CD4-positive, alpha-beta T cell treated with Interleukin-1 beta for 1 hour (primary cell): ENCODE results near the gene PLCG2.
A peak's percentile ranks its signal among the peaks of the same experiment; 100 is the strongest.

Source experiments
- DNase-seq, 2 donors: peaks; one replicate each; pipeline ENCODE4 v3.0.0-alpha.2; 2020 to 2022

The PLCG2 gene

DNA sequence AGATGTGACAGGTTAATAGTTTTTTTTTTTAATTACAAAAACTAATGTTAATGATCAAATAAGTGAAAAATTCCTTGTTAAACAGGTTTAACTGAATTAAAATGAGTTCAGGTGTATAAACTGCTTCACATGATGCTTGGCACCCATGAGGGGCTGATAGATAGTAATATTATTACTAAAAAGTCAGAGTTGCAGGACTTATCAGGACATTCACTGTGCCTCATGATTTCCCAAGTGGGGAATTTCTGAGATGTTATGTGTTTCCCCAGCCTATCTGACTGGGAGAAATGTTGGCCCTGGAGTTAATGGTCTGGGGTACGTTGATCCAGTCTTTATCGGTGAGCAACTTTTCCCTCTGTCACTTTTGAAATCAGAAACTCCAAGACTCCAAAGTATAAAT lies 102.1 kb downstream of the PLCG2 start:
- DNase-seq: no peak

DNA sequence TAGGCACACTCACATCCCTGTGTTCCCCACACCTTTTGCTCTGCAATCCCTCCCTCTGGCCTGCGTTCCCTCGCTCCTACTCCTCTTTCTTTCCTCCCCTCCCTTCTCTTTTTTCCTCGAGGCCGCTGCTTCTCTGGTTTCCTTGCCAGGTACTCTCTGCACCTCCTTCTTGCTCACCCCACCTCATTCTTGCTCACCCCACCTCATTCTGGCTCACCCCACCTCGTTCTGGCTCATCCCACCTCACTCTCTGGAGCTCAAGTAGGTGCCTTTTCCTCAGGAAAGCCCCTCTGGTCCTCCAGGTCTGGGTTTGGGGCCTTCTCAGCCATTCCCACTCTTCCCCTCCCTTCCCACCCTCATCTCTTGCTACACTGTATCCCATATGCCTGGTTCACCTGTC lies 103.5 kb downstream of the PLCG2 start:
- DNase-seq: no peak

DNA sequence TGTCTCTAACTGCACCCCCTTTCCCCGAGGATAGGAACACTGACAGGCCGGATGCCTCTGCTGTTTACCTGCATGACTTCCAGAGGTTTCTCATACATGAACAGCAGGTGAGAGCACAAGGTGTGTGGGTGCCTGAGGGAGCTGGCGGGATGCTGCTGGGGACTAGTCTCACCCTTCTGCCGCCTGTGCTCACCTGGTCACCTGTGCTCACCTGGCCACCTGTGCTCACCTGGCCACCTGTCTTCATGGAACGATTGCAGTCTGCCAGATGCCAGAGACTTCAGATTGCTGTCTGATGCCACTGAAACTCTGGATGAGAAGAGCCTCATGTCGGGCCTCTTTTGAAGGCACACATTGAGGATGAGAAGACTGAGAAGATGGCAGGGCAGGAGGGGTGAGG lies 104.1 kb downstream of the PLCG2 start:
- no peak for DNase-seq

GRCh38 chr16:81885976-81886586 lies 107.0 kb downstream of the PLCG2 start:
- DNase-seq: peak in 1 of 2 donors; percentile 20

- DNase-seq: no peak
Observed at GRCh38 chr16:81888520-81889394, 109.7 kb downstream of the PLCG2 start.

DNA sequence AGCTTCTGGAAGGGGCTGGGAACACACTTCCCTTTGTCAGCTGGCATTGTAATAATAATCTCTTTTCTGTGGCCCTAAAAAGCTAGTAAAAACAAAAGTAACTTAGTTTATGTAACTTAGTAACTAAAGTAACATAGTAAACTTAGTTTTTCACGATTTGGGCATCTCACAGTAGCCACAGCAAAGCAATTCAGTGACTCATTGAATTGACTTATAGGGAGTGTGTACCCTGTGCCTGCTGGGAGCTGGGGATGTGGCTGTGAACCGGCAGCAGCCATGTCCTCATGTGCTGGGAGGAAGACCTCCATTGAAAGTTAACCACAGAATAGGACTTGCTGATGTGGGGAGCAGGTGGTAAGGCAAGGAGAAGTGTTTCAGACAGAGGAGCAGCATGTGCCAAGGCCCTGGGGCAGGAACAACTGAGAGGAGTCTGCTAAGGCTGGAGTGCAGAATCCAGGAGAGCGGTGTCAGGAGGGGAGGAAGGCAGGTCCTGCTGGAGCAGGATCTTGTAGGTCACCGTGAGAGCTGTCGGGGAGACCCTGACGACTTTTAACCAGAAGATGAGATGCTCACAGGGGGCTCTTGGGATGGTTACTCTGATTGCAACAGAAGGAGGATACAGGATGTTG lies 112.8 kb downstream of the PLCG2 start:
- no peak for DNase-seq

DNA sequence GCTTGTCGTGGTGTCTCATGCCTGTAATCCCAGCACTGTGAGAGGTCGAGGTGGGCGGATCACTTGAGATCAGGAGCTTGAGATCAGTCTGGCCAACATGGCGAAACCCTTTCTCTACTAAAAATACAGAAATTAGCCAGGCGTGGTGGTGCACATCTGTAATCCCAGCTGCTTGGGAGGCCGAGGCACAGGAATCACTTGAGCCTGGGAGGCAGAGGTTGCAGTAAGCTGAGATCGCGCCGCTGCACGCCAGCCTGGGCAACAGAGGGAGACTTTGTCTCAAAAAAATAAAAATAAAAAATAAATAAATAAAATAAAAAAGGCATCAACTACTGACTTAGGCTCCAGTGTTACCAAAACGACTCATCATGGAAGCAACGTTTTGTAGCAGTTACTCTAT lies 115.5 kb downstream of the PLCG2 start:
- DNase-seq: no peak

DNA sequence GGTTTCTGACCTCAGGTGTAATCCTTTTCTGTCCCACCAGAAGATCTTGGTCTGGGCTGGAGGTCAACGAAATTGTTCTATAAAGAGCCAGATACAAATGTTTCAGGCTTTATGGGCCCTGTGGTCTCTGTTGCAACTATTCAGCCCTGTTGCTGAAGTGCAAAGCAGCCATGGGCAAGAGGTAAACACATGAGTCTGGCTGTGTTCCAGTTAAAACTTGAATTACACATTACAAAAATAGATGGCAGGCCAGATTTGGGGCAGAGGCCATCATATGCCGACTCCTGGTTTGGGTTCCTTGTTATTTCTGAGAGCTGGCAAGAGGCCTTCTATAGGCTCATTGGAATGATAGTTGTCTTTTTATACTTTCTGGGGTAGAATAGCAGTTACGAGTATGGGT lies 117.8 kb downstream of the PLCG2 start:
- DNase-seq: no peak

DNA sequence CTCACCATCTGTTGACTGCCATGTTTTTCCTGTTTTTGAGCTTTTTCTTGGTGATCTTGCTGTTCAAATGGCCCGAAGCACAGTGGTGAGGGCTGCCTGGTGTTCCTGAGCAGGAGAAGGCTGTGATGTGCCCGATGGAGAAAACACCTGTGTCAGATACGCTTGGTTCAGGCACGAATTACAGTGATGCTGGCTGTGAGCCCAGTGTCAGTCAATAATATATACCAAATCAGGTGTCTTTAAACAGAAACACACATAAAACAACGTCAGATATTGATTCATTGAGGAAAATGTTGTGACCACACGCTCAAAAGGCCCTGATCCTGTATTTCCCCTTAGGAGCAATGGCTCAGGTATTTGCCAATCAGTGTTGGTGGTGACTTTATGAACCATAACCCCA lies 120.5 kb downstream of the PLCG2 start:
- no peak for DNase-seq

DNA sequence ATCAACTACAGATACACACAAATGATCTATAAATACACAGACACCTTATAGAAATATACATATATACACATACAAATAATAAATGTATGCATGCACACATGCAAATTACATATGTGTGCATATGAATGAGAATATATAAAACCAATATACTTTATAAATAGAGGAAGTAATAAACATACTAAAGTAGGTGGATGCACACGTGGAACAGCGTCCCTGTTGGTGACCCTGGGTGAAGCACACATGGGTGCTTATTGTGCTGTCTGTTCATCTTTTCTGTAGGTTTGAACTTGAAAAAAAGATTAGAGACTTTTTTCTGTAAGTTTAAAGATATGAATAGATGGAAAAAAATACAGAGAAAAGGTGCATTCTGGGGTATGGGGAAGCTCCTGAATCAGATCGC lies 120.9 kb downstream of the PLCG2 start:
- DNase-seq: no peak

GRCh38 chr16:81900456-81900855 lies 121.4 kb downstream of the PLCG2 start:
- no peak for DNase-seq

DNA sequence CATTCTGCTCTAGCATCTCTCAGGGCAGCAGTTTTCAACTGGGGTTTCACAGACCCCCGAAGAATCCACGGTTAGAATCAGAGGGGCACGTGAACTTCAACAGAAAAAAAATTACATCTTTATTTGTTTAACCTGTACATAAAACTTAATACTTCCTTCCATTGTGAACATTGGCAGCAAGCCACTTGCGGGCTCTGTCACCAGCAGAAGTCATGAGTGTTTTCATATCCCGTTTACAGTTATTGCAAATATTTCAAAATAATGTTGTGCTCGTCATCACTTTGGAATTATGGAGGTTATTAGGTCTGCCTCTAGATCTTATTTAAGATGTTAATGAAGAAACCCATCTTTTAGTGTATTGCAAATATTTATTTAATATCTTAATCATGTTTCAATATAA lies 122.4 kb downstream of the PLCG2 start:
- no peak for DNase-seq

DNA sequence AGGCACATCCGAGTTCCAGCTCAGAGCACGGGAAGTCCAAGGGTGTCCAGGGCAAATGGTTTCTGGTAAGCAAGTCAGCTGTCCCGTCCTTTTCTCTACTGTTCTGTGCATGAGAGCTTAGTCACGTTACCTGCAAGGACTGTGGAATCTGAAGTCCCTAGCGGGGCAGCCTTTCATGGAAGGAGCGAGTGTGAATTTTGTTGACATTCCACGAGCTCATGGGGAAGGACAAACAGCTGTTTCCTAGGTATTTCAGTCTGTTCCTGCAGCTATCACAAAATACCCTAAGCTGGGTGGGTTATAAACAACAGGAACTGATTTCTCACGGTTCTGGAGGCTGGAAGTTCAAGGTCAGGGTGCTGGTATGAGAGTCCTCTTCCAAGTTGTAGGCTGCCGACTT lies 122.9 kb downstream of the PLCG2 start:
- DNase-seq: no peak

- DNase-seq: no peak
Observed at GRCh38 chr16:81904320-81904719, 125.2 kb downstream of the PLCG2 start.

GRCh38 chr16:81905277-81905676 lies 126.2 kb downstream of the PLCG2 start:
- DNase-seq: no peak

DNA sequence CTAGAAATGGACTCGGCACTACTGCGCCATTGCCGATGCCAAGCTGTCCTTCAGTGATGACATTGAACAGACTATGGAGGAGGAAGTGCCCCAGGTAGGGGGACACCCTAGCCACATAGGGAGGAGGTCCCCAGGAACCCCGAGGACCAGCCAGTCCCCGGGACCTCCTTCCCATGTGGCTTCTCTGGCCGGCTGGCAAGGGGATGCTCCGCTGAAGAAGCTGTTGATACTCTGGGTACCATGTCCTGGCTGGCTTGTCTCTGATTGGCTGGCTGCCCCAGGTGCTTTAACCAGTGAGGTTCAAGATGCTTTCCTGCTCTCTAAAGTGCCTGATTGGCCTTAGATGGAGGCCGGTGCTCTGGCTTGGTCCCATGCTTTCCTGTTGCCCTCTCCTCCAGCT lies 128.6 kb downstream of the PLCG2 start:
- DNase-seq: no peak

- DNase-seq: no peak
Observed at GRCh38 chr16:81908466-81909262, 129.6 kb downstream of the PLCG2 start.

DNA sequence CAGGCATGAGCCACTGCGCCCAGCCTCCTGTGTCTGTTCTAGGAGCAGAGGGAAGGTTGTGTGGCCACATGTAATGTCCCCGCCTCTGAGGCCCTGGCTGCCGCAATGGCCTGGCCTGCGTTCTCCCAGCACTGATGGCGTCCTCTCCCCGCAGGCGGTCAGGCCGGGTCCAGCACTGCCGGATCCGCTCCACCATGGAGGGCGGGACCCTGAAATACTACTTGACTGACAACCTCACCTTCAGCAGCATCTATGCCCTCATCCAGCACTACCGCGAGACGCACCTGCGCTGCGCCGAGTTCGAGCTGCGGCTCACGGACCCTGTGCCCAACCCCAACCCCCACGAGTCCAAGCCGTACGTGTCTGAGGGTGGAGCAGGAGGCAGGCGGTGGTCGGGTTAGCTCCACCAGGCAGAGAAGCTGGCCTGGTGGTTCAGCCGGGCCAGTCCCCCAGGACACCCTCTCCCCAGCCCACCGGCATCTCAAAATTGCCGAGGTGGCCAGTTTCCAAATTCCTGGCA lies 131.3 kb downstream of the PLCG2 start:
- DNase-seq: no peak

DNA sequence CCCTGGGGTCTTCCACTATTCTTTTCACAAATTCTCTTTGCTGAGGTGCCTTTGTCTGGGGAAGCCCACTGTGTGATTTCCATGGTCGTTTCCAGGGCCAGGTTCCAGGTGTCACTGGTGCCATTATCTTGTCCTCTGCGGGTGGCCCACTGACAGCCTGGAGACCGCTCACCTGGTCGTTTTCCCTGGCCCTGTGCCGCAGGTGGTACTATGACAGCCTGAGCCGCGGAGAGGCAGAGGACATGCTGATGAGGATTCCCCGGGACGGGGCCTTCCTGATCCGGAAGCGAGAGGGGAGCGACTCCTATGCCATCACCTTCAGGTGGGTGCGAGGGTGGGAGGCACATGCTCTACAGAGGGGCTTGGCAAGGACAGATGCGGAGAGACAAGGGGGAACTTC lies 133.3 kb downstream of the PLCG2 start:
- DNase-seq: no peak

DNA sequence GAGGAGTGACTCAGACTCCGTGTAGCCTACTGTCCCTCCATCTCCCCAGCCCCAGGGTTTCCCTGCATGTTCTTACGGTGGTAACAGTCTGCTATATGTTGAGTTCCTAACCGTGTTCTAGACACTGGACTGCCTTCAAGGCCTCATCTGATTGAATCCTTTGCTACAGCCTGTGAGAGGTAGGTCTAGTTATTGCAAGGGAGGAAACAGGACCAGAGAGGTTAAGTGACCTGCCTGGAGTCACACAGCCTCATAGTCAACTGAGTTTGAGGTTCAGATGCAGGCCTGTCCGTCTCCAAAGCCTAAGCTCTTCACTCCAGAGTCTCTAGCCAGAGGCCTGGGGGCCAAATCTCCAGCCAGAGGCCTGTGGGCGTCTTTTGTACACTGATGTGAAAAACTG lies 134.1 kb downstream of the PLCG2 start:
- no peak for DNase-seq

DNA sequence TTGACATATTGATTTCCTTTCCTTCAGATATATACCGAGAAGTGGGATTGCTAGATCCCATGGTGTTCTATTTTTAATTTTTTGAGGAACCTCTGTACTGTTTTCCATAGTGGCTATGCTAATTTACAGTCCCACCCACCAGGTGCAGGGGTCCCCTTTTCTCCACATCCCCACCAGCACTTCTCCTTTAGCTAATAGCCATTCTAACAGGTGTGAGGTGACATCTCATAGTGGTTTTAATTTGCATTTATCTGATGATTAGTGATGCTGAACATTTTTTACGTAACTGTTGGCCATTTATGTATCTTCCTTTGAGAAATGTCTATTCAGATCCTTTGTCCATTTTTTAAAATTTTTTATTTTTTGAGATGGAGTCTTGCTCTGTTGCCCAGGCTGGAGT lies 138.3 kb downstream of the PLCG2 start:
- DNase-seq: no peak

DNA sequence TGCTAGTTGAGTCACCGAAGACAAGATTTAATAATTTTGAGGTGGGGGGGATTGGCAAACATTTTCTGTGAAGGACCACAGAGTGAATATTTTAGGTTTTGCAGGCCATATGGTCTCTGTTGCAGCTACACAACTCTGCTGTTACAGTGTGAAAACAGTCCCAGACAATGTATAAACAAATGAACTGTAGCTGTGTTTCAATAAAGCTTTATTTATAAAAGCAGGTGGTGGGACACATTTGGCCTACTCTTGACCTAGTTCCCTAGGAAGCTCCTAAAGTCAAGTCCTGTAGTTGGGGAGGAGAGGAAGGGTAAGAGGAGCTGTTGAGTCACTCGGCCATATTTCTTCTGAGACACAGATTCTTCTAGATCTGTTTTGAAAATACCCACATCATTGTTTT lies 139.8 kb downstream of the PLCG2 start:
- no peak for DNase-seq

DNA sequence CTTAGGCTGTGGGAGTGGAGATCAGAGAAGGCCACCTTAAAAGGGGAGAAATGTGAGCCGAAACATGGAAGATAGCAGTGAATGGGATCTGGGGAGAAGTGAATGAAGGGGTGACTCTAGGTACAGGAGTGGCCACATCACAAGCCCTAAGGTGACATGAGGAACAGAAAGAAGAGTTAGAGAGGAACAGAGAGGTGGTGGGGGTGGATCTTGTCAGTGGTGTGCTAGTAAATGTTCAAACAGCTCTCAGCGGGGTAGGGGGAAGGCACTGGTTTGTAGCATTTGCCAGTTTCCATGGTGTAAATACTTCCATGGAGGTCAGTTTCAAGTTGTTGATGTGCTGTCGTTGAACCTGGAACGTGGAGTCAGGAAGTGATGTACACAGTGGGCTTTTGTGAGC lies 141.4 kb downstream of the PLCG2 start:
- no peak for DNase-seq
